ENCODE data around the gene ANK3. TPM values are rescaled to one million over a fixed set of nuclear protein-coding genes. Genes with fewer than 3 reads are reported as not detected.

Gene ANK3
- total RNA-seq, 1 experiment from 2014 or later = 4.1 TPM

- no peak for DNase-seq (ENCODE audit: low read depth)
Observed at GRCh38 chr10:60234551-60234950, 155.1 kb downstream of the ANK3 start.

GRCh38 chr10:60230892-60231291, 158.8 kb downstream of the ANK3 start:
- peak; percentile 24 for DNase-seq (ENCODE audit: low read depth)

- no peak for DNase-seq (ENCODE audit: low read depth)
Observed at GRCh38 chr10:60224066-60224705, 165.5 kb downstream of the ANK3 start.

DNA sequence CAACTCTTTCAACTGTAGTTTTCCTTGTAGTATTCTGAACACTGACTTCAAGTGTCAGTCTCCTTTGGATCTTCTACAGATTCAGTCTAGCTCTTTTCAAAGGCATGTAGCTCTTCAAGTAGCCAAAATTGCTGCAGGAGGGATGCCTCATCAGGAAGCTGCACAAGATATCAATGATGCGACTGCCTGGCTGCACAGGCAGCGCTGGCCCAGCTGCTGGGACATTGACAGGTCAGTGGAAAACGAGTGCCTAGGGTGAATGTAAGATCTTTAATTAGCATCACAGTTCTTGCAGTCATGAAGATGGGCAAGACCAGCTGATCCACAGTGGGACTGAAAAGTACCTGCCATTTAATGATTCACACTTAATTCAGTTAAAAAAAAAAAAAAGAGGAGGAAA, 167.6 kb downstream of the ANK3 start:
- DNase-seq (ENCODE audit: low read depth) = no peak

- DNase-seq (ENCODE audit: low read depth) = no peak
Observed at GRCh38 chr10:60212195-60212594, 177.5 kb downstream of the ANK3 start.

DNA sequence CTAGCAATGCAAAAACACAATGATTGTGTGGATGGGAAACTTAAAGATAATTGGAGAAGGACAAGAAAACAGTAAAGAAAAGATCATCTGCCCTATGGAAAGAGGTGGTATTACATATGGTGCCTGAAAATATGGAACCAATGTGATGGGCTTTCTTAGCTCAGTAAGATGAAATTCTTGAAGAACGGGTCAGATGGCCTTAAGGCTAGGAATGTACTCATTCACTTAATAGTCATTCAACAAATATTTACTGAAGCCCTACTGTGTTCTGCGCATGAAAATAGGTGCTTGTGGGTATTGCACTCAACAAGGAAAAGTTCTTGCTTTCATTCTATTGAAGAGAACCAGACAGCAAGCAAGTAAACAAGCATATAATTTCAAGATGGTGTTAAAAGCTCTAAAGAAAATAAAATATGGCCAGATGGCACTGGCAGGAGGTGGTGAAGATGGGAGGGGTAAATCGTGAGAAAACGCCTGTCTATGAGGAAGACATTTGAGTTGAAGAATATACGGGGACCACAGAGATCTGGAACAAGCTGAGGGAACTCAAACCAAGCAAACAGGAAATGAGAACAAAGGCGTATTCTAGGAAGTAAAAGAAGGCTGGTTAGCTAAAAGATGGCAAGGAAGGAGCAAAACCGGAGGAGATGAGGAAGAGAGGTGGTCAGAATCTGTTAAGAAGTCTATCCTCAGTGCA, 179.7 kb downstream of the ANK3 start:
- peak; percentile 2 for DNase-seq (ENCODE audit: low read depth)

- peak; percentile 45 for DNase-seq (ENCODE audit: low read depth)
Observed at GRCh38 chr10:60208676-60209269, 180.9 kb downstream of the ANK3 start.

DNA sequence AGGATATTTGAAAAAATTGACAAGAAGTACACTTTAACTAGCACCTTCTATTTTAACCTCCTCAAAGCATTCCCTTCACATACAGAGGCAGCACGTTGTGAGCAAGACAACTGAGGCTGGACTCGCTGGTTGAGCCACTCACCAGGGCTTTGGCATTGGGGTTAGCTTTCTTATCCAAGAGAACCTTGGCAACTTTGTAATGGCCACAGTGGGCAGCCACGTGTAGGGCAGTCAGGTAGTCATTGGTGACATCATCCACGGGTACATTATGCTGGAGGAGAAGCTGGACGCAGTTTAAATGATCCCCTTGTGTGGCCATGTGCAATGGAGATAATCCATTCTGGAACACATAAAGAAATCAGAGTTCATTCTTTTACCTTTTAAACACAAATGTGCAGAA, 181.8 kb downstream of the ANK3 start:
- no peak for DNase-seq (ENCODE audit: low read depth)

GRCh38 chr10:60206735-60207134, 182.9 kb downstream of the ANK3 start:
- no peak for DNase-seq (ENCODE audit: low read depth)

DNA sequence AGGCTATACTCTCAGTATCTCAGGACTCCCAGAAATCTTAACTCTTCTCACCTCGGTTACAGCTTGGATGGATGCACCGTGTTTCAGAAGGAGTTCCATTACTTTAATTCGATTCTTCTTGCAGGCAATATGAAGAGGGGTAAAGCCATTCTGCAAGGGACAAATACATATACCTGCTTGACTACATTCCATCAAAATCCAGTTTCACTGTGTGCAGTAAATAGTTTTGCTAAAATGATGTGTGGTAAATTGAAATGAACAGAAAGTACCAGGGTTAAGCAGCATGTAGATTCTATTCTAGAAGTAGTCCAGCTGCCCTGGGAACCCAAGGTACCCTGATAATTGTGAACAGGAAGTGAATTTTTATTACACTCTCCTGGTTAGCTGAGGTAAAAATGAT, 183.9 kb downstream of the ANK3 start:
- no peak for DNase-seq (ENCODE audit: low read depth)

GRCh38 chr10:60203993-60204618, 185.6 kb downstream of the ANK3 start:
- DNase-seq (ENCODE audit: low read depth) = peak; percentile 33

- DNase-seq (ENCODE audit: low read depth) = no peak
Observed at GRCh38 chr10:60200682-60201053, 189.0 kb downstream of the ANK3 start.

- no peak for DNase-seq (ENCODE audit: low read depth)
Observed at GRCh38 chr10:60200012-60200681, 189.5 kb downstream of the ANK3 start.

DNA sequence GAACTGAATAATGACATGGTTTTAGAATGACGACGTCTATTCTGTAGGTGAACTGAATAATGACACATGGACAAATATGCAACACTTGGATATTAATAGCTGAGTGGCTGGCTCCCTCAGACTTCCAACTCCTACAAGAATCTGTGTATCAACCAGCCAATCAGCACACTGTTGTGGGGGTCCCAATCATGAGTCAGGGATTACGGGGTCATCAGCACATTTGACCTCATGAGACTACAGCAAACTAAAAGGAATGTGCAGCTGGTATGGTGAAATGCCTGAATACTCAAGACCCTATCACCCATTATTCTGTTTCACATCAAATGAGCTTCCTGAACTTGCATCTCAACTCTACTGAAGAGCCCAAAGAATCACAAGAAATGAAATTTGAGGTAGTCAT, 192.5 kb downstream of the ANK3 start:
- DNase-seq (ENCODE audit: low read depth) = no peak

DNA sequence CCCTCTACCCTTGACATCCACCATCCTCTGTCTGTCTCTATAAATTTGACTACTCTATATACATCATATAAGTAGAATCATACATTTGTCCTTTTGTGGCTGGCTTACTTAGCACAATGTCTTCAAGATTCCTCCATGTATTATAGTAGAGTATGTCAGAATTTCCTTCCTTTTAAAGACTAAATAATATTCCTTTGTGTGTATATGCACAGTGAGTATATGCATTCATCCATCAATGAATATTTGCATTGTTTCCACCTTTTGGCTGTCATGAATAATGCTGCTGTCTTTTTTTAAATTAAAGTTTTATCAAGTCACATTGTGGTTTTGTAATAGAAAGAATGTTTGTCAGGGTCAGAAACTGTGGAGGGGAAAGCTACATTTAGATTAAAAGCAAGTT, 195.3 kb downstream of the ANK3 start:
- DNase-seq (ENCODE audit: low read depth) = no peak

DNA sequence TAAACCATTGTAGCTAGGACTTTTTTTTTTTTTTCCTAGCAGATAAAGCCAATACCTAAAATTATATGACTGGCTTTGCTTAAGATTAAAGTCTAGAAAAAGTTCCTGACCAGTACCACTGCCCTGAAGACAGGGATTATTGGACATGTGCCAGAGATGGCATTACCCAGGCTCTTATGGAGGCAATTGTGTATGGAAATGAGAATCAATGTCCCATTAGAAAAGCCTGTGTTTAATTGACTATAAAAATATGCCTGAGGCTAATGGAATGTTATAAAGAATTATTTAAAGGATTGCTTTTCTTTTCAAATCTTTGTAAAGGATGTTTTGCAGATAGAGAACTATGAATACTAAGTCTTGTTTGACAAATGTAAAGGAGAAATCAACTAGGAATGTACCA, 196.7 kb downstream of the ANK3 start:
- peak; percentile 4 for DNase-seq (ENCODE audit: low read depth)

GRCh38 chr10:60189861-60190475, 199.7 kb downstream of the ANK3 start:
- DNase-seq (ENCODE audit: low read depth) = no peak

DNA sequence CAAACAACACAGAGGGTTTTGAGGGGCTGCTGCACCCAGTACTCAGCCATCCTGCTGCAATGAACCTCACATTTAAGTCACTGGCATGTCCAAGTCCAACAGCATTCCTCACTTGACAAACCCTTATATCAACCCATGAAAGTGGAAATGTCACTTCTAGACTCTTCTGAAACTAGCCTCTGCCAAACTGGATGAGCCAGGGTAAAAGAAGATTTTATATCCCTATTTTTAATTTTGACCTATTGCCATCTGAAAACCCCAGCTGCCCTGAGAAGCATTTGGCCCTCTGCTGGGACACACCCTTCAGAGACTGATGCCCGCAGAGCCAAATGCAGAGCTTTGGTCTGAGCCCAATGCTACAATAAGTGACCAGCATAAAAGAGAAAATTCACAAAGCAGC, 201.1 kb downstream of the ANK3 start:
- no peak for DNase-seq (ENCODE audit: low read depth)

DNA sequence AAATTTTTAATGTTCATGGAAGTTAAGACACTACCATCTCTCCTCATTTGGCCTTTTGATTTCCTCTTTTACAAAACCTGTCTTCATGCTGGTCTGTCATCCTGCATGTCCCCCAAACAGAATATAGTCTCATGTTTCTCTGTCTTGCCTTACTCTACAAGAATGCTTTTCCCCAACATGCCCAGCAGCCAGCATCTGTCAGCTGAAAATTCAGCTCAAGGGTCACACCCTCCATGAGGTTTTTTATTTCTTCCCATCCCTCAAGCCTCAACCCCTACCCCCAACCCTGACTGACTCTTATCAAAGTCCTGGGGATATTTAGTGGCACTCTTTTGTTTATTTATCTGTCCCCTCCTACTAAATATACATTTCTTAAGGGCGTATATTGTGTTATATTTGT, 202.0 kb downstream of the ANK3 start:
- no peak for DNase-seq (ENCODE audit: low read depth)

DNA sequence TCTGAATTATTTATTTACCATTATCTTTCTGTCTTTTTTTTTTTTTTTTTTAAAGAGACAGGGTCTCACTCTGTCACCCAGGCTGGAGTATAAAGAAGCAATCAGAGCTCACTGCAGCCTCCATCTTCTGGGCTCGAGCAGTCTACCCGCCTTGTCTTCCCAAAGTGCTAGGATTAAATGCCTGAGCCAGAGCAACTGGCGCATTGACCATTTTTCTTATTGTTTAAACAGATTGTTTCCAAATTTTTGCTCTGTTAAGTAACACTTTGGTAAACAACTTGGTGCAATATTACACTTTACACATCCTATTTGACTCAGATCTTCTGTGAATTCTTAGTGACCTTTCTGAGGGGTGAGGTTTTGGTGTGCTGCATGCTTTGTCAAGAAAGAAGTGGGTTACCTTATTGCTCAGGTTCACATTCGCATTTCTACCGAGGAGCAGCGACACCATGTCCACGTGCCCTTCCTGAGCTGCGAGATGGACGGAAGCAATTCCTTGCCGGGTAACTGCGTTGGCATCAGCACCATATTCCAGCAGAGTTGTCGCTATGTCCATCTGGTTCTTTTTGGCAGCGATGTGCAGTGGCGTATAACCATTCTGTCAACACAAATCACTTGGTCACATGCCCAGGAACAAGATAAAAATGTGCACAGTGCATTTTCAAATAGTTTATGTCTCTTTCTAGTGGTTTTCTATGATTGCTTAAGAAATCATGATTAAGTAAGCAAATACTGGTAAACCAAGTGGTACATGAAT, 203.2 kb downstream of the ANK3 start:
- peak; percentile 22 for DNase-seq (ENCODE audit: low read depth)

- DNase-seq (ENCODE audit: low read depth) = no peak
Observed at GRCh38 chr10:60185421-60185820, 204.3 kb downstream of the ANK3 start.
